NK-92 treated with Interleukin-12 subunit alpha and Interleukin-12 subunit beta, amount 100 ng/mL, for 24 hours (cell line): ENCODE results near the gene NKAPL.

ENCODE experiments used
- DNase-seq: peaks from one replicate; lab custom pipeline; 2025; lab: John Stamatoyannopoulos, UW

Gene NKAPL

DNA sequence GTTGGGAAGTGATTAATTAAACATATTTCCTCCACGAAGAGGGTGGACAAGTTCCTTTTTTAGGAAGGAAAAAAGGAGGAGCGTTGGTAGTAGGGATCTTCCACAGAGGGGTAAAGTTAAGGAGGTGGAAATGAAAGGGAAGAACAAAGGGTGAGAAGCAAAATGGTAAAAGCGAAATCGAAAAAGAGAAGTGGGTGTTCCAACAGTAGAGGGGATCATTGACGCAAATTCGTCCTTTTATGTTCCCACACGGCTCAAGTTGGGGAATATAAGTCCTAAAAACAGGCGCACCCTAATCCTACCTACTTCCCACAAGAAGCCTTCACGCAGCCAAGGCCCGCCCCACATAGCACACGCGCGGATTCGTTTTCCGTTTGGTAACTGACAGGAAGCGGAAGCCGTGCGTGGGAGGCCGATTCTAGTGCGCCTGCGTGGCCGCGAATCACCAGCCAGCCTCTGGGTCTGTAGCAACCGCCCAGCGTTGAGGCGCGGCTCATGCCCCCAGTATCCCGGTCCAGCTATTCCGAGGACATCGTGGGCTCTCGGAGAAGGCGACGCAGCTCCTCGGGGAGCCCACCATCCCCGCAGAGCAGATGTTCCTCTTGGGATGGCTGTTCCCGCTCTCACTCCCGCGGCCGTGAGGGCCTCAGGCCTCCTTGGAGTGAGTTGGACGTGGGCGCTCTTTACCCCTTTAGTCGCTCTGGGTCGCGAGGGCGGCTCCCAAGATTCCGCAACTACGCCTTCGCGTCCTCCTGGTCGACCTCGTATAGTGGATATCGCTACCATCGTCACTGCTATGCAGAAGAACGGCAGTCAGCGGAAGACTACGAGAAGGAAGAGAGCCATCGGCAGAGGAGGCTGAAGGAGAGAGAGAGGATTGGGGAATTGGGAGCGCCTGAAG, at the start of gene NKAPL:
Gene NKAPL, plus strand, starts transcription at position 421 of the 901 bp plus-strand sequence. Its CDS starts 75 bp downstream, at position 496.
- DNase-seq = no peak

GRCh38 chr6:28209753-28210535, 49.2 kb upstream of the NKAPL start:
- DNase-seq = no peak

GRCh38 chr6:28211840-28212509, 47.1 kb upstream of the NKAPL start:
- DNase-seq = no peak

DNA sequence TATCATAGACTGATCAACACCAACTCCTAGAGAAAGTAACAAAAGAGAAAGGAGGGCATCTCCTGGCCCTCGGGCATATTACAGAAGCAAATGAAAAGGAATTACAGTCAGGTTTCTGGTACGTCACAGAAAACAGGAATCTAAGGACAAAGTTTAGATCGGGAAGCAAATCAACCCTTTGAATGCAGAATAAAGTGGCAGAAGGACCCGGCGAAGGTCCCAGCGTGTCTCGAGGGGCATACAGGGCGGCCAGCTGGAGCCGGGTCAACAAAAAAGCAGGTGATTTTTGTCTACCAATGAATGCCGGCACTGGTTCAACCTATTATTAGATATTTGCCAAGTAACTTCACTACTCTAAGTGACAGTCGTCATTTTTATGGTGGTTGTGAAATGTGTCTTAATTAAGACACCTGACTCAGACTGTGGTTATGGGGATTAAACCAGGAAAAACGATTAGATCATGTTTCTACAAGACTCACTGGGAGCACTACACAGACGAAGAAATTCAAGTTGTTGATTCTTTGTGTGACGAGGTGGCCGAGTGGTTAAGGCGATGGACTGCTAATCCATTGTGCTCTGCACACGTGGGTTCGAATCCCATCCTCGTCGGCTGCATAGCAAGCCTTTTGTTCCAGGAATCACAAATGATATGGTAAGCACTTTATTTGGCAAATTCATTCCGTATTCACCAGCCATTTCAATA, 46.4 kb upstream of the NKAPL start:
- peak; percentile 27 for DNase-seq

DNA sequence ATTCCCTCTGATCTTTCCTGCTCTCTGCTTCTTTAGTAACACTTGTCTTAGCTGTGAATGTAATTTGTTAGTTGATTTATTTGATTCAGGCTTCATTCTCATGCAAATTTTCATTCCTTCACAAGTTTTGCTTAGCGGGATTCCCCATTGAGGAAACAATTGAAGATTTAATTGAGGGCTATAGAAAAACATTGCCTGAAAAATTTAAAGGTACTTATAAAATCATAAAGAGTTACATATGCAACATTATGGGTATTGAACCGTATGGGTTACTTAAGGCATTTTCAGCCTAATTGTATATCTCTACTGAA, 45.9 kb upstream of the NKAPL start:
- no peak for DNase-seq

GRCh38 chr6:28215425-28215824, 43.7 kb upstream of the NKAPL start:
- no peak for DNase-seq

GRCh38 chr6:28217890-28218289, 41.2 kb upstream of the NKAPL start:
- DNase-seq = no peak

- peak; percentile 38 for DNase-seq
These were observed 40.5 kb upstream of the NKAPL start for GRCh38 chr6:28218312-28219248.

DNA sequence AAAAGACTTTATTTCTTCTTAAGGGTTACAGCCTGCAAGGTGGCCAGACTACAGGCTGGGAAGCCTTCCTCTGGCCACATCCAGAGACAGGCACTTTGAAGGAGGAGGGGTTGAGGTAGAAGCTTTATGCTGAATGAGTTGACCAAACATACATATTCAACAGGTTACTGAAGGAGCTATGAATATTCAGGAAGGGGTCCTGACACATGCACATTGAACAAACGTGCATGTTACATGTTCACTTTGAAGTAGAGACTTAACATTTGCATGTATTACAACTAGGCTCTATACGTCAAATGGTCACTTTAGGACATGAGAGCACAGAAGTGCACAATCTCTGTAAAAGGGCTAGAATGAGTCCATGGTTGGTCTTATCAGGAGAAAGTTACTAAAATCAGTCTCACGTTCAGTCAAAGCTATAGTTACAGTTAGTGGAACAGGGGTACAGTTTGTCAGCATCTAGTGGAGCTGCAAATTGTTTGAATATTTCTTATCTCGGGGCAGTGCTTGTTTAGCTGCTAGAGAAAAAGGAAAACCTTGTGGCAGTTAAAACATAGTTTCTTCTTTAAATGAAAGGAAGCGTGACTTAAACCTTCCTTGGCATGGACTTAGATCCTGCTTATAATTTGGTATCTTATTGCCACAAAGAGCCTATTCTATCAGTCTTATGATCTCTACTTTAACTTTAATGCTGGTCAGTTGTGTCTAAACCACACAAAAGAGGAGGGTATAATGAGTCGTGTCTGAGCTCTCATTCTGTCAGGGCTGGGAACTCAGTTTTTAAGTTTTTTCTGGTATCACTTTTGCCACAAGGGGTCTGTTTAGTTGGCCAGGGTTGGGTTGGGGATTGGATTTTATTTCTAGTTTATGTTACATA, 38.6 kb upstream of the NKAPL start:
- DNase-seq = no peak

DNA sequence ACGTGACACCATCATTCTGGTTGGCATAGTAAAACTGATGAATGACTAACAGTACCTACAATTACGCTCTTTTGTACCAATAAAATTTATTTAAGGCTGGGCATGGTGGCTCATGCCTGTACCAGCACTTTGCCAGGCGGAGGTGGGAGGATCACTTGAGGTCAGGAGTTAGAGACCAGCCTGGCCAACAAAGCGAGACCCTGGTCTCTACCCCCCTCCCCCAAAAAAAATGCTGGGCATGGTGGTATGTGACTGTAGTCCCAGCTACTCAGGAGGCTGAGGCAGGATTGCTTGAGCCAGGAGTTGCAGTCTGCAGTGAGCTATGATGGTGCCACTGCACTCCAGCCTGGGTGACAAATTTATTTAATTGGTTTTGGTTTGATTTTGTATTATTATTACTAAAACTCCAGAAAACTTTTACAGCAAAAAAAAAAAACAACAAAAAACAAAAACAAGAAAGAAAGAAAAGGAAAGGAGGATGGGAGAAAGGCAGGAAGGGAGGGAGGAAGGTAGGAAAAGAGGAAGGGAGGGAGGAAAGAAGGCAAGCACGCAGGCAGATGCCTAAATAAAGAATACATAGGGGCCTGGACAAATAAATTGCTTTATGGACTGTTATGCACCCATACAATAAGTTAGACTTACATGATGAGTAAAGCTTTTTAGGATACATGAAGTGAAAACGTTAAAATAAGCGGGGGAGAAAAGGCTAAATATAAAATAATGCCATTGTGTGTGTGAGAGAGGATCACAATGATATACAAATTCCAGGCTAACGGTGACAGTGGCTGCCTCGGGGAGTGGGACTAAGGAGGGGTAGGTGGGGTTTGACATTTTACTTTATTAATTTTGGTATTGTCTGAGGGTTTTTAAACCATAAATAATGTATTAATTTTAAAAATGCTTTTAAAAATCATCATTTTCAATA, 34.7 kb upstream of the NKAPL start:
- DNase-seq = no peak

GRCh38 chr6:28225056-28225834, 33.9 kb upstream of the NKAPL start, which contains the start of gene ZSCAN9:
TSS of gene ZSCAN9 (plus strand) at chr6:28225275. CDS start at chr6:28227085, 1,810 bp downstream.
- DNase-seq = peak; percentile 70

DNA sequence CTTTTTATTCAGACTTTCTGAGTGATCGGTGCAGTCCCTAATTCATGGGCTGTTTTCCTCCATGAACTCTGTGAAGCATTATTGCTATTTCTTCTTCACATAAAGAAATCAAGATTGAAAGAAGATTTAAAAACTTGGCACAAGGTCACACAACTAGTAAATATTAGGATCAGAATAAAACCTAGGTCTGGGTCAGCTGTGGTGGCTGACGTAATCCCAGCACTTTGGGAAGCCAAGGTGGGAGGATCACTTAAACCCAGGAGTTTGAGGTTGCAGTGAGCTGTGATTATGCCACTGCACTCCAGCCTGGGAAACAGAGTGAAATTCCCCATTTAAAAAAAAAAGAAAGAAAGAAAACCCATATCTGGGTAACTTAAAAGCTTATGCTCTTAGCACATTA, 32.6 kb upstream of the NKAPL start:
- no peak for DNase-seq

DNA sequence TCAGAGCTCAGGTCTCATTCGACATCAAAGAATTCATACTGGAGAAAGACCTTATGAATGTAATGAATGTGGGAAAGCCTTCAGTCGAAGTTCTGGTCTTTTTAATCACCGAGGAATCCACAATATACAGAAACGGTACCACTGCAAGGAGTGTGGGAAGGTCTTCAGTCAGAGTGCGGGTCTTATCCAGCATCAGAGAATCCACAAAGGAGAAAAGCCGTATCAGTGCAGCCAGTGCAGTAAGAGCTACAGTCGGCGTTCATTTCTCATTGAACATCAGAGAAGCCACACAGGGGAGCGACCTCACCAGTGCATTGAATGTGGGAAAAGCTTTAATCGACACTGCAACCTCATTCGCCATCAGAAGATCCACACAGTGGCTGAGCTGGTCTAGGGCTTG, 26.3 kb upstream of the NKAPL start:
- DNase-seq = no peak

- DNase-seq = no peak
These were observed 23.1 kb upstream of the NKAPL start for GRCh38 chr6:28235912-28236452.

DNA sequence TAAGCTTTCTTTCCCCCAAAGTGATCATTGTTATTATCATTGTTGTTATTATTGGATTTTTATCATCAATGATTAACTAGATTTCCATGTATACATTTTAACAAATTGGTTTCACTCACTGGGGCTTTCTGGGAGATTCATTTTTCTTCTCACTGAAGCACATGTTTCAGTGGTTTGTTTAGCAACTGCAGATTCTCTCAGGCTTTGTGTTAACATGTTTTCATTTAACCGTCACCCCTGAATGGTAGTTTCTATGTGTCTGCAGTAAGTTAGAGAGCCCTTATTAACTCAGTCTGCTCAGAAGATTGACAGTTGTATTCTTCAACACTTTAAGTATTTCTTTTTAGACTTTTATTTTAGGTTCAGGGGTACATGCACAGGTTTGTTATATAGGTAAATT, 19.5 kb upstream of the NKAPL start:
- no peak for DNase-seq

DNA sequence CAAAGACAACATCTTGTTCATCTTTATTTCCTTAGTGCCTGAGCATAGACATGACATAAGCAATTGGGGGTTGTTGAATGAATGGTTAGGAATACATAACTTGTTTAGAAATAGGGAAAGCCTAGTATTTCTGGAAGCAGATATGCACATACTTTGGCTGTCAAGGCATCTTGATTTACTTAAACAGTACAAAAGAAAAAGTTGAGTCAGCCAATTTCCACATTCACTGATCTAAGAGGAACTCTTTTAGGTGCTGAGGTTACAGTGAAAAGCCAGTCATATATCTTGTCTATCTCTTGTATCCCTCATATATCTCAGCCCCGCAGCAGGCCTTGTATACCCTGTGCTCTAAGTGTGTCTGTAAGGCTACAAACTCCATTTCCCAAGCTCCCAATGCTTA, 18.6 kb upstream of the NKAPL start:
- DNase-seq = no peak

- no peak for DNase-seq
These were observed 15.2 kb upstream of the NKAPL start for GRCh38 chr6:28243946-28244345.
